C1 segment of cervical spinal cord (tissue), 14 donors: ENCODE results near the gene ANKRD53.
"Not testable (repeated sequence)": the region's sequence is repeated elsewhere in the genome, so short reads cannot be mapped to it uniquely, and the experiment has no call there.

Experiments used
- DNase-seq, 14 donors: peaks; one replicate each; lab custom pipeline; 2025; lab: John Stamatoyannopoulos, UW

Gene ANKRD53

DNA sequence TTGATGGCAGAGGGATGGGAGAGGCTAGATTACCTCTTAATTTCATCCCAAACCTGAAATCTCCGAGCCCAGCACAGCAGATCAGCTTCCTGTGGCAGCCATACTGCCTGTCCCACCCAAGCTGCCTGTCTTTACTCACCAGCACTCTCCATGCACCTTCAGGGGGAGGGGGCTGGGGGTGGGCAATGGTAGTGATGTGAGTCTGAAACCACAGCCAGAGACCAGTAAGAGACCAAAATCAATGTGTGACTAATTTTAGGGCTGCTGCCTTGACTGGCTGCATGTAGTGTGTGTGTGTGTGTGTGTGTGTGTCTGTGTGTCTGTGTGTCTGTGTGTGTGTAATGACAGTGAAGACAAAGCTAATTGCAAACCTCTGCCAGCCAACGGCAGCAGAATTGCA is 27.9 kb downstream of the ANKRD53 start:
- DNase-seq = no peak

DNA sequence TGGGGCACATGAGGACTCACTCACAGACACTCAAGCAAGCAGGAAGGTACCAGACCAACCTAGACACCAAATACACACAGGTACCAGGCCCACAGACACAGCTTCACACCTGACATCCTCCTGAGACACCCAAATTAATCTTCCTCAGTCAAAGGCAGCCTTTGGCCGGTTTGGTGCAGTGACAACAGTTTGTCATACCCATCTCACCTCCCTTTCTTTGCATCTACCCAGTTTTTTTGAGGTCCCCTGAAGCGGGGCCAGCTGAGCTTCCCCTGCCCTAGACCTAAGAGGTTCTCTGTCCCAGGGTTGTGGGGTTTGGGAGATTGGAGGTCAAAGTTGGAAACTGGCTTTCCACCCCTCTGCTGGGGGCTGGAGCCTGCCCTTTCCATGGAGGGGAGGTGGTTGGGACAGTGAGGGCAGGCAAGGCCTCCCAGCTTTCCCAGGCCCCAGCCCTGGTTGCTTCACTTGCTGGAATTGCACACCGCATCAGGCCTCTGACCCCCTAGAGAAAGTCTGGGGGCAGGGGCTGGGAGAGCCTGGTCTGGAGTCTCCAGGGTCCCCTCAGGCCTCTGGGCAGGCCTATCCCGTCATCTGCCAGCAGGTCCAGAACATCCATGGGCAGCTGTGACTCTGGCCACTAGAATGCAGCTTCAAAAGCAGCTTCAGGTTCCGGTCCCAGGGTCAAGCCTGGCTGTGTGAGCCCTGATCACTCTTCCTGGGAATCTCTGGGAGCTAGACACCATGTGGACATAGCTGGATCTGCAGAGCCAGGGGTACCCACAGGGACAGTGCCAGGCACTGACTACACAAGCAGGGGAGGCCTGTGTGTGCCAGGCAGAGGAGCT is 28.7 kb downstream of the ANKRD53 start:
- DNase-seq = no peak

DNA sequence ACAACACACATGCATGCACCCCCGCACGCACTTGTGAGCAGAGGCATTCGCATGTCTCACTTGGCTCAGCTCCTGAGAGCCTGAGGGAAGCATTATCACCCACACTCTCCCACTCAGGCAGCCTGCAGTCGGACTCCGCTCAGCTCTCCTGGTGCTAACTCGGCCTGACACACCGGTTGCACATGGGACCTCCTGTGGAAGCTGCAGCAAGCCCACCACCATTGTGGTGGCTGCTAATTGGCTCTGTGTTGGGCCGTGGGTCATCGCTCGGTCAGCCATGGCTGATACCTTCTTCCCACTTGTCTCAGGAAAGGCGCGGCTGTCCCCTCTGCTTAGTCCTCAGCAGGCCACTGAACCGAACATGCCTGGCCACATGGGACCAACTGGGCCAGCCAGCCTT is 29.9 kb downstream of the ANKRD53 start:
- no peak for DNase-seq

DNA sequence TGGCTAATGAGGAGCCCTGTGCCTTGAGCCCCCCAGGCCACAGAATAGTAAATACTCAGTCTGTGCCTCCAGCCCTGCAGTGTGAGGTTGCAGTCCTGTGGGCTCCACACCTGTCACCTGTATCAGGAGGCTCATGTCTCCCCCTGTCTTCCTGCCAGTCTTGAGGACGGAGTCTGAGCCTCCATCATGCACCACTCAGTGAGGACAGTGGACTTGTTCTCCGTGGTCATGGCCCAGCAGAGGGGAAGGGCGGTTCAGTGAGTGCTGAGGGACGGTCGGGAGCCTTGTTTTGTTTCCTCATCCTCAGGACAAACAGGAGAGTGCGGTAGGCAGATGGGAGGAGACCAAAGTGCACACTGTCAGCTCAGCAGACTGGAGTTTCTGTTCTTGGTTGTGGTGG is 33.4 kb downstream of the ANKRD53 start:
- DNase-seq = not testable (repeated sequence)

DNA sequence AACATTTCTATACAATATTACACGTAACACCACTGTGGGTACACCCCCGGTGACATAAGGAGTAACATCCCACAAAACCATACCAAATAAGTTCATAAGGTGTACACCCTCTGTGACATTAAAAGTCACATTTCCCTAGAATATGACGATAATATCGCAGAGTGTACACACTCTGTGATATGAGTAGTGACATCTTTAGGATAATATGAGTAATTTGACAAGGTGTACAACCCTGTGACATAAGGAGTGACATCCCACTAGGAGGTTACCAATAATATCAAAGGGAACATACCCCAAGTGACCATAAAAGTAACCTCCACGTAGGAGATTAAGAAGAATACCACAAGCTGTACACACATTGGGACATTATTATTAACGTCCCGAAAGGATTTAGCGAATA is 40.2 kb downstream of the ANKRD53 start:
- no peak for DNase-seq

DNA sequence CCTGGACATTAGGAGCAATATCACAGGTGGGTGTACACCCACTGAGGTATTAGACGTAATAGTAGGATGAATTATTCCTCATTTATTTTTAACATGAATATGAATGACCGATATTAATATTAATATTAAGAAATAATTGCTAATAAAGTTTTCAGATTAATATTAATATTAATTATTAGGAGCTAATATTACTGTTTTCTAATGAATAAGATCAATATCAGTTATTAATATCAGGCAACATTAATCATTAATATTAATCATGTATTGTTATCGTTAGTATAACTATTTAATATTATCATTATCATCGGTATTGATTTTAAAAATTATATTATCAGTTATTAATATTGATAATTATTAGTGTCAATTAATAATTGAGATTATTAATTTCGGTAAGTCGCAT is 41.6 kb downstream of the ANKRD53 start:
- DNase-seq = not testable (repeated sequence)

DNA sequence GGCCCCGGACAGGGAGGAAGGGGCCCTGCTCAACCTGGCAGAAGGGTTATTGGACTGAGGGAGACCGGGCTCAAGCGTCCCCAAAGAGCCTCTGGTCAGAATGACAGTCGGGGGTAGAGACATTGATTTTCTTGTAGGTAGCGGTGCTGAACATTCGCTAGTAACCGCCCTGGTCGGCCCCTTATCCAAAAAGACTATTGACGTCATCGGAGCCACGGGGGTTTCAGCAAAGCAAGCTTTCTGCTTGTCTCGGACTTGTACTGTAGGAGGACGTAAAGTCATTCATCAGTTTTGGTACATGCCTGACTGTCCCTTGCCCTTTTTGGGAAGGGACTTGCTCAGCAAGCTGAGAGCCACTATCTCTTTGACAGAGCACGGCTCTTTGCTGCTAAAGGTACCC is 43.0 kb downstream of the ANKRD53 start:
- DNase-seq = not testable (repeated sequence)

DNA sequence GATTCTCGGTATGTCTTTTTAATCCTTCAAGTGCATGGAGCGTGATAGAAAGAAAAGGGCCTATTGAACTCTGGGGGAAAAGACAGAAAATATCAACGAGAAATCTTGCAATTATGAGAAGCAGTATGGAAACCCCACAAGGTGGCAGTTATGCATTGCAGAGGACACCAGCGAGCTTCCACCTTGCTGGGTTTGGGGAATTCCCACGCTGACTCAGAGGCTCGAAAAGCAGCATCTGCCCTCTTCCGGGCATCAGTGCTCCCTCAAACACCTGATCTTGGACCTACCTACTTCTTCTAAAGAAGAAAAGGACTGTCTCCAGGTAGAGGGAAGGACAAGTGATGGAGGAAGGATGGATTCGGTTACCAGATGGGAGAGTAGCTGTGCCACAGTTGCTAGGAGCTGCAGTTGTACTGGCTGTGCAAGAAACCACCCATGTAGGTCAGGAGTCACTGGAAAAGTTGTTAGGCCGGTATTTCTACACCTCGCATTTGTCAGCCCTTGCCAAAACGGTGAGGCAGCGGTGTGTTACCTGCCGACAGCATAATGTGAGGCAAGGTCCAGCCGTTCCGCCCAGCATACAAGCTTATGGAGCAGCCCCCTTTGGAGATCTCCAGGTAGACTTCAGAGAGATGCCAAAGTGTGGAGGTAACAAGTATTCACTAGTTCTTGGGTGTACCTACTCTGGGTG is 45.3 kb downstream of the ANKRD53 start:
- DNase-seq = not testable (repeated sequence)
